Sigmoid colon (tissue), 7 donors: Measurements from ENCODE around the gene NEMP1. TPM values are rescaled to one million over a fixed set of nuclear protein-coding genes. Genes with fewer than 3 reads are reported as not detected.

Experiments
- DNase-seq: peaks from one replicate; pipeline ENCODE4 v3.0.0-alpha.2; 2019
- H3K27ac ChIP-seq, 4 donors: fragments of 200-600 bp; sonication (generic); one replicate each; pipeline ENCODE4 v1.5.1; 2016 to 2019; ENCODE audit warnings: mild to moderate bottlenecking in 1 of 4
- H3K27me3 ChIP-seq, 3 donors: fragments of 200-600 bp; sonication (generic); one replicate each; pipeline ENCODE4 v1.5.1; 2019; ENCODE audit warnings: mild to moderate bottlenecking in 1 of 3
- H3K36me3 ChIP-seq, 4 donors: fragments of 200-600 bp; sonication (generic); one replicate each; pipeline ENCODE4 v1.5.1; 2016 to 2019
- H3K4me1 ChIP-seq, 4 donors: fragments of 200-600 bp; sonication (generic); one replicate each; pipeline ENCODE4 v1.5.1; 2017 to 2019
- H3K4me3 ChIP-seq, 4 donors: fragments of 200-600 bp; sonication (generic); one replicate each; pipeline ENCODE4 v1.5.1; 2017 to 2019; ENCODE audit warnings: mild to moderate bottlenecking in 2 of 4, moderate library complexity in 1 of 4
- H3K9me3 ChIP-seq, 4 donors: fragments of 200-600 bp in 3 of 4; sonication (generic) in 3 of 4; one replicate each; pipeline versions ENCODE4 v1.5.1 to v1.6.1; 2013 to 2019
- CTCF ChIP-seq, 4 experiments: fragments of 450-650 bp in 3 of 4; fragments of 200-600 bp in 1 of 4; IDR thresholded peaks; one replicate each; pipeline ENCODE4 v1.5.1; 2016 to 2019; ENCODE audit warnings: antibody characterized with exemption in 4 of 4, mild to moderate bottlenecking in 3 of 4, moderate library complexity in 2 of 4
- EP300 ChIP-seq, 4 donors: sonication (generic); formaldehyde crosslinking; IDR thresholded peaks; one replicate each; pipeline ENCODE4 v1.6.1; 2017; ENCODE audit warnings: antibody characterized with exemption in 4 of 4
- POLR2A ChIP-seq, 2 donors: fragments of 450-650 bp; IDR thresholded peaks; one replicate each; pipeline ENCODE4 v1.6.1; 2016; ENCODE audit warnings: antibody characterized with exemption in 2 of 2, mild to moderate bottlenecking in 2 of 2, moderate library complexity in 2 of 2
- POLR2AphosphoS5 ChIP-seq, 4 donors: sonication (generic); formaldehyde crosslinking; IDR thresholded peaks; one replicate each; pipeline ENCODE4 v1.6.1; 2017; ENCODE audit warnings: antibody characterized with exemption in 4 of 4
- WGBS, 2 donors: extraction: QIAGEN DNeasy Blood & Tissue Kit; methylation state at CpG; one replicate each; pipeline ENCODE4 v1.1.7; 2013; 5-methylcytosine and 5-hydroxymethylcytosine counted together
- intact Hi-C: fragments of 100-400 bp; cut with DNase I; formaldehyde crosslinking; loops from one replicate; pipeline ENCODE4 v1.15.1; 2023
- polyA plus RNA-seq, 3 donors: library from polyadenylated mRNA; stranded (reverse); fragments of 200-250 nt; gene quantifications; one replicate each; pipeline ENCODE4 v1.2.3, GENCODE V29; 2013
- total RNA-seq, 4 donors: library from RNA; depleted of rRNA; stranded (reverse); fragments of >200 nt; gene quantifications; one replicate each; pipeline ENCODE4 v1.1.0, GENCODE V29; 2016
- donor health status: healthy with polysubstance abuse.
- donor health status: Bipolar disorder and iron deficiency.
- donor health status: healthy.

Gene NEMP1
- total and polyA plus RNA-seq, 7 donors = 0.60 to 13.6 (median 11.5) TPM

GRCh38 chr12:57094208-57095160 lies 15.9 kb upstream of the NEMP1 start:
- H3K4me1 ChIP-seq = peaks cover 0 to 57% (median 51%) of the 10 kb centered on the region in 4 donors
- 61 to 73% methylated on average over 15 of the region's 15 CpGs for WGBS, 2 donors
- TF ChIP-seq CTCF (IDR thresholded peaks at IDR 0.05) = no peak
- peak in 2 of 4 donors; percentile 16 to 25 for TF ChIP-seq POLR2AphosphoS5 (IDR thresholded peaks at IDR 0.05)
- TF ChIP-seq EP300 (IDR thresholded peaks at IDR 0.05) = no peak
- no peak for TF ChIP-seq POLR2A (IDR thresholded peaks at IDR 0.05)
- no peaks in the 10 kb centered on the region for H3K27me3 ChIP-seq
- peaks cover 41 to 79% (median 52%) of the 10 kb centered on the region in 4 donors for H3K36me3 ChIP-seq
- H3K27ac ChIP-seq = peak overlapping the region; percentile 97 to 100 (median 99)
- DNase-seq = no peak
- intact Hi-C loops = no loop called here
- H3K9me3 ChIP-seq = no peaks in the 10 kb centered on the region
- H3K4me3 ChIP-seq = peak overlapping the region in 1 of 4 donors; percentile 4

- H3K4me1 ChIP-seq = peaks cover 0 to 57% (median 51%) of the 10 kb centered on the region in 4 donors
- 51 to 60% methylated on average over 24 of the region's 24 CpGs for WGBS, 2 donors
- peaks cover 34 to 70% (median 44%) of the 10 kb centered on the region in 4 donors for H3K36me3 ChIP-seq
- peak overlapping the region in 1 of 4 donors; percentile 4 for H3K4me3 ChIP-seq
- H3K27me3 ChIP-seq = no peaks in the 10 kb centered on the region
- no peaks in the 10 kb centered on the region for H3K9me3 ChIP-seq
- H3K27ac ChIP-seq = peak overlapping the region; percentile 97 to 100 (median 99)
- intact Hi-C loops = loop anchor here (1.0 kb wide), 1 partner anchor 14 kb away; no protein-coding TSS in a partner anchor
- TF ChIP-seq EP300 (IDR thresholded peaks at IDR 0.05) = no peak
- peak in 3 of 4 experiments; percentile 27 to 44 (median 32) for TF ChIP-seq CTCF (IDR thresholded peaks at IDR 0.05)
- TF ChIP-seq POLR2AphosphoS5 (IDR thresholded peaks at IDR 0.05) = peak; percentile 29 to 71 (median 63)
- peak; percentile 11 to 24 for TF ChIP-seq POLR2A (IDR thresholded peaks at IDR 0.05)
- peak; percentile 94 for DNase-seq
These were observed 15.0 kb upstream of the NEMP1 start for GRCh38 chr12:57093415-57094207.

GRCh38 chr12:57092876-57093414 lies 14.4 kb upstream of the NEMP1 start:
- intact Hi-C loops = loop anchor here (1.0 kb wide), 2 partner anchors 14 to 17 kb away; no protein-coding TSS in a partner anchor
- H3K4me3 ChIP-seq = no peak overlapping the region
- peaks cover 28 to 64% (median 41%) of the 10 kb centered on the region in 4 donors for H3K36me3 ChIP-seq
- DNase-seq = no peak
- TF ChIP-seq POLR2AphosphoS5 (IDR thresholded peaks at IDR 0.05) = peak in 1 of 4 donors; percentile 2
- no peak for TF ChIP-seq EP300 (IDR thresholded peaks at IDR 0.05)
- no peaks in the 10 kb centered on the region for H3K9me3 ChIP-seq
- H3K27ac ChIP-seq = peak overlapping the region; percentile 97 to 100 (median 99)
- no peaks in the 10 kb centered on the region for H3K27me3 ChIP-seq
- peaks cover 0 to 57% (median 55%) of the 10 kb centered on the region in 4 donors for H3K4me1 ChIP-seq
- 89% methylated on average over 4 of the region's 4 CpGs for WGBS, 2 donors

- Histone ChIP-seq H3K9me3 (no peaks in the 10 kb centered on the region), H3K4me1 (peaks cover 0 to 61% (median 58%) of the 10 kb centered on the region in 4 donors), H3K4me3 (peak overlapping the region in 1 of 4 donors; percentile 12), H3K27me3 (no peaks in the 10 kb centered on the region), H3K36me3 (peaks cover 26 to 59% (median 41%) of the 10 kb centered on the region in 4 donors), H3K27ac (peak overlapping the region; percentile 97 to 100 (median 99))
- 83 to 88% methylated on average over 5 of the region's 5 CpGs for WGBS, 2 donors
- intact Hi-C loops = loop anchor here (1.0 kb wide), 1 partner anchor 18 kb away; no protein-coding TSS in a partner anchor
- TF ChIP-seq POLR2A (IDR thresholded peaks at IDR 0.05) (no peak), CTCF (IDR thresholded peaks at IDR 0.05) (no peak), POLR2AphosphoS5 (IDR thresholded peaks at IDR 0.05) (no peak), EP300 (IDR thresholded peaks at IDR 0.05) (no peak)
- no peak for DNase-seq
These were observed 13.9 kb upstream of the NEMP1 start for GRCh38 chr12:57092529-57092862.
